Activated CD4-positive, alpha-beta T cell treated with anti-CD3 and anti-CD28 coated beads, Interleukin-2, amount 50 U/mL, for 16 hours (primary cell): ENCODE results near the gene PCNT.

Experiments
- DNase-seq: peaks from one replicate; pipeline ENCODE4 v3.0.0-alpha.2; 2020

The PCNT gene

GRCh38 chr21:46486481-46487126 is 162.6 kb downstream of the PCNT start:
- no peak for DNase-seq

GRCh38 chr21:46489162-46489663 is 165.3 kb downstream of the PCNT start:
- DNase-seq: no peak

GRCh38 chr21:46489800-46490199 is 165.8 kb downstream of the PCNT start:
- no peak for DNase-seq

GRCh38 chr21:46491553-46491952 is 167.6 kb downstream of the PCNT start:
- DNase-seq: no peak

- no peak for DNase-seq
Observed at GRCh38 chr21:46492851-46493250, 168.9 kb downstream of the PCNT start.

GRCh38 chr21:46493828-46494227 is 169.9 kb downstream of the PCNT start:
- no peak for DNase-seq
